ENCODE data around the gene AP1B1. TPM values are rescaled to one million over a fixed set of nuclear protein-coding genes. Genes with fewer than 3 reads are reported as not detected.
A peak's percentile ranks its signal among the peaks of the same experiment; 100 is the strongest.
"Not testable (repeated sequence)": the region's sequence is repeated elsewhere in the genome, so short reads cannot be mapped to it uniquely, and the experiment has no call there.

The AP1B1 gene
- total and polyA plus RNA-seq, 2 of the 13 experiments (the other 11 are each of a cell fraction or from before 2014, with no cell fraction given) = 26.6 to 29.7 TPM

DNA sequence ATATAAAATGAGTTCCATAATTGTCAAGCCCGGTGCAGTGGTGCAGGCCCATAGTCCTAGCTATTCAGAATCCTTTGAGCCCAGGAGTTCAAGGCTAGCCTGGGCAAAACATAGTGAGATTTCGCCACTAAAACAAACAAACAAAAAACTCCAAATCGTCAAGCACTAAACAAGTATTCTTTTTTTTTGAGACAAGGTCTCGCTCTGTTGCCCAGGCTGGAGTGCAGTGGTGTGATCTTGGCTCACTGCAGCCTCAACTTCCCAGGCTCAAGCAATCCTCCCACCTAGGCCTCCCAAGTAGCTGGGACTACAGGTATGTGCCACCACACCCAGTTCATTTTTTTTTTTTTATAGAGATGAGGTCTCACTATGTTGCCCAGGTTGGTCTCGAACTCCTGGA lies 43.5 kb downstream of the AP1B1 start:
- CTCF ChIA-PET (ENCODE audit: low intra/inter-chr PET ratio, low total read pairs); H3K27me3 ChIP-seq (ENCODE audit: control insufficient read depth in 1 of 2, insufficient read depth in 2 of 2, low read length in 2 of 2); H4K20me1 ChIP-seq (ENCODE audit: insufficient read depth, low read length); intact Hi-C loops (cut with micrococcal nuclease; ENCODE audit: unreplicated experiment); POLR2A ChIA-PET; in situ Hi-C loops (cut with HindIII; ENCODE audit: extremely low pct_ligation_motif_present, low pct_unique_long_range_greater_than_20kb); H3K79me2 ChIP-seq (ENCODE audit: insufficient read depth, low read length); H3K27ac ChIP-seq (ENCODE audit: extremely low read length, insufficient read depth, low read length); BruUV-seq (replicated peaks); H3K4me2 ChIP-seq (ENCODE audit: low read depth, low read length); H2AFZ ChIP-seq (ENCODE audit: low read length); H3K9ac ChIP-seq (ENCODE audit: insufficient read depth, low read depth, low read length); H3K4me3 ChIP-seq (replicated peaks in 1 of 3; ENCODE audit: insufficient read depth in 1 of 3, low read depth in 2 of 3, low read length in 3 of 3); ATAC-seq; H3K9me3 ChIP-seq (ENCODE audit: low read length); FAIRE-seq; TF ChIP-seq FOXP1 (IDR thresholded peaks at IDR 0.05): not testable (repeated sequence)
- Histone ChIP-seq H3K36me3 (replicated peaks in 1 of 2; ENCODE audit: control insufficient read depth in 1 of 2, insufficient read depth in 2 of 2, low read length in 2 of 2) (peaks cover 14 to 49% of the 10 kb centered on the region in 2 experiments), H3K4me1 (ENCODE audit: insufficient read depth, low read length) (peaks cover 32% of the 10 kb centered on the region)
- DNase-seq (ENCODE audit: low spot score) = peak; percentile 32
- 74% methylated on average over 5 of the region's 5 CpGs for WGBS (ENCODE audit: low lambda C conversion rate)
- TF ChIP-seq, protein P1, sequence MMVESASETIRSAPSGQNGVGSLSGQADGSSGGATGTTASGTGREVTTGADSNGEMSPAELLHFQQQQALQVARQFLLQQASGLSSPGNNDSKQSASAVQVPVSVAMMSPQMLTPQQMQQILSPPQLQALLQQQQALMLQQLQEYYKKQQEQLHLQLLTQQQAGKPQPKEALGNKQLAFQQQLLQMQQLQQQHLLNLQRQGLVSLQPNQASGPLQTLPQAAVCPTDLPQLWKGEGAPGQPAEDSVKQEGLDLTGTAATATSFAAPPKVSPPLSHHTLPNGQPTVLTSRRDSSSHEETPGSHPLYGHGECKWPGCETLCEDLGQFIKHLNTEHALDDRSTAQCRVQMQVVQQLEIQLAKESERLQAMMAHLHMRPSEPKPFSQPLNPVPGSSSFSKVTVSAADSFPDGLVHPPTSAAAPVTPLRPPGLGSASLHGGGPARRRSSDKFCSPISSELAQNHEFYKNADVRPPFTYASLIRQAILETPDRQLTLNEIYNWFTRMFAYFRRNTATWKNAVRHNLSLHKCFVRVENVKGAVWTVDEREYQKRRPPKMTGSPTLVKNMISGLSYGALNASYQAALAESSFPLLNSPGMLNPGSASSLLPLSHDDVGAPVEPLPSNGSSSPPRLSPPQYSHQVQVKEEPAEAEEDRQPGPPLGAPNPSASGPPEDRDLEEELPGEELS (CRISPR knock-in tag; IDR thresholded peaks at IDR 0.05) = peak; percentile 60; the same call in 1 of the 2 replicates
- TF ChIP-seq ZNF362 (CRISPR knock-in tag; IDR thresholded peaks at IDR 0.05; ENCODE audit: borderline replicate concordance) = peak; percentile 53
- TF ChIP-seq HNF4A (CRISPR knock-in tag; IDR thresholded peaks at IDR 0.05) = 0 out of 2 replicates have a peak, but pooled peaks have one; percentile 20
- TF ChIP-seq ZNF121 (CRISPR knock-in tag; IDR thresholded peaks at IDR 0.05) = peak; percentile 73
- TF ChIP-seq, protein P2, sequence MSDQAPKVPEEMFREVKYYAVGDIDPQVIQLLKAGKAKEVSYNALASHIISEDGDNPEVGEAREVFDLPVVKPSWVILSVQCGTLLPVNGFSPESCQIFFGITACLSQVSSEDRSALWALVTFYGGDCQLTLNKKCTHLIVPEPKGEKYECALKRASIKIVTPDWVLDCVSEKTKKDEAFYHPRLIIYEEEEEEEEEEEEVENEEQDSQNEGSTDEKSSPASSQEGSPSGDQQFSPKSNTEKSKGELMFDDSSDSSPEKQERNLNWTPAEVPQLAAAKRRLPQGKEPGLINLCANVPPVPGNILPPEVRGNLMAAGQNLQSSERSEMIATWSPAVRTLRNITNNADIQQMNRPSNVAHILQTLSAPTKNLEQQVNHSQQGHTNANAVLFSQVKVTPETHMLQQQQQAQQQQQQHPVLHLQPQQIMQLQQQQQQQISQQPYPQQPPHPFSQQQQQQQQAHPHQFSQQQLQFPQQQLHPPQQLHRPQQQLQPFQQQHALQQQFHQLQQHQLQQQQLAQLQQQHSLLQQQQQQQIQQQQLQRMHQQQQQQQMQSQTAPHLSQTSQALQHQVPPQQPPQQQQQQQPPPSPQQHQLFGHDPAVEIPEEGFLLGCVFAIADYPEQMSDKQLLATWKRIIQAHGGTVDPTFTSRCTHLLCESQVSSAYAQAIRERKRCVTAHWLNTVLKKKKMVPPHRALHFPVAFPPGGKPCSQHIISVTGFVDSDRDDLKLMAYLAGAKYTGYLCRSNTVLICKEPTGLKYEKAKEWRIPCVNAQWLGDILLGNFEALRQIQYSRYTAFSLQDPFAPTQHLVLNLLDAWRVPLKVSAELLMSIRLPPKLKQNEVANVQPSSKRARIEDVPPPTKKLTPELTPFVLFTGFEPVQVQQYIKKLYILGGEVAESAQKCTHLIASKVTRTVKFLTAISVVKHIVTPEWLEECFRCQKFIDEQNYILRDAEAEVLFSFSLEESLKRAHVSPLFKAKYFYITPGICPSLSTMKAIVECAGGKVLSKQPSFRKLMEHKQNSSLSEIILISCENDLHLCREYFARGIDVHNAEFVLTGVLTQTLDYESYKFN (CRISPR knock-in tag; conservative IDR thresholded peaks at IDR 0.05) = 0 out of 2 replicates have a peak, but pooled peaks have one; percentile 25
- 0 out of 2 replicates have a peak, but pooled peaks have one; percentile 12 for TF ChIP-seq FOXP1 (CRISPR knock-in tag; IDR thresholded peaks at IDR 0.05)
- TF ChIP-seq, protein P3, sequence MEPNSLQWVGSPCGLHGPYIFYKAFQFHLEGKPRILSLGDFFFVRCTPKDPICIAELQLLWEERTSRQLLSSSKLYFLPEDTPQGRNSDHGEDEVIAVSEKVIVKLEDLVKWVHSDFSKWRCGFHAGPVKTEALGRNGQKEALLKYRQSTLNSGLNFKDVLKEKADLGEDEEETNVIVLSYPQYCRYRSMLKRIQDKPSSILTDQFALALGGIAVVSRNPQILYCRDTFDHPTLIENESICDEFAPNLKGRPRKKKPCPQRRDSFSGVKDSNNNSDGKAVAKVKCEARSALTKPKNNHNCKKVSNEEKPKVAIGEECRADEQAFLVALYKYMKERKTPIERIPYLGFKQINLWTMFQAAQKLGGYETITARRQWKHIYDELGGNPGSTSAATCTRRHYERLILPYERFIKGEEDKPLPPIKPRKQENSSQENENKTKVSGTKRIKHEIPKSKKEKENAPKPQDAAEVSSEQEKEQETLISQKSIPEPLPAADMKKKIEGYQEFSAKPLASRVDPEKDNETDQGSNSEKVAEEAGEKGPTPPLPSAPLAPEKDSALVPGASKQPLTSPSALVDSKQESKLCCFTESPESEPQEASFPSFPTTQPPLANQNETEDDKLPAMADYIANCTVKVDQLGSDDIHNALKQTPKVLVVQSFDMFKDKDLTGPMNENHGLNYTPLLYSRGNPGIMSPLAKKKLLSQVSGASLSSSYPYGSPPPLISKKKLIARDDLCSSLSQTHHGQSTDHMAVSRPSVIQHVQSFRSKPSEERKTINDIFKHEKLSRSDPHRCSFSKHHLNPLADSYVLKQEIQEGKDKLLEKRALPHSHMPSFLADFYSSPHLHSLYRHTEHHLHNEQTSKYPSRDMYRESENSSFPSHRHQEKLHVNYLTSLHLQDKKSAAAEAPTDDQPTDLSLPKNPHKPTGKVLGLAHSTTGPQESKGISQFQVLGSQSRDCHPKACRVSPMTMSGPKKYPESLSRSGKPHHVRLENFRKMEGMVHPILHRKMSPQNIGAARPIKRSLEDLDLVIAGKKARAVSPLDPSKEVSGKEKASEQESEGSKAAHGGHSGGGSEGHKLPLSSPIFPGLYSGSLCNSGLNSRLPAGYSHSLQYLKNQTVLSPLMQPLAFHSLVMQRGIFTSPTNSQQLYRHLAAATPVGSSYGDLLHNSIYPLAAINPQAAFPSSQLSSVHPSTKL (CRISPR knock-in tag; IDR thresholded peaks at IDR 0.05) = peak; percentile 14; the same call in 1 of the 2 replicates
- TF ChIP-seq, protein P4, sequence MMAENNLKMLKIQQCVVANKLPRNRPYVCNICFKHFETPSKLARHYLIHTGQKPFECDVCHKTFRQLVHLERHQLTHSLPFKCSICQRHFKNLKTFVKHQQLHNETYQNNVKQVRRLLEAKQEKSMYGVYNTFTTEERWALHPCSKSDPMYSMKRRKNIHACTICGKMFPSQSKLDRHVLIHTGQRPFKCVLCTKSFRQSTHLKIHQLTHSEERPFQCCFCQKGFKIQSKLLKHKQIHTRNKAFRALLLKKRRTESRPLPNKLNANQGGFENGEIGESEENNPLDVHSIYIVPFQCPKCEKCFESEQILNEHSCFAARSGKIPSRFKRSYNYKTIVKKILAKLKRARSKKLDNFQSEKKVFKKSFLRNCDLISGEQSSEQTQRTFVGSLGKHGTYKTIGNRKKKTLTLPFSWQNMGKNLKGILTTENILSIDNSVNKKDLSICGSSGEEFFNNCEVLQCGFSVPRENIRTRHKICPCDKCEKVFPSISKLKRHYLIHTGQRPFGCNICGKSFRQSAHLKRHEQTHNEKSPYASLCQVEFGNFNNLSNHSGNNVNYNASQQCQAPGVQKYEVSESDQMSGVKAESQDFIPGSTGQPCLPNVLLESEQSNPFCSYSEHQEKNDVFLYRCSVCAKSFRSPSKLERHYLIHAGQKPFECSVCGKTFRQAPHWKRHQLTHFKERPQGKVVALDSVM (CRISPR knock-in tag; IDR thresholded peaks at IDR 0.05) = peak; percentile 68

All from HepG2 (cell line).